Mesenchymal stem cell (in vitro differentiated cells and primary cell): Measurements from ENCODE around the gene NUP107.

ENCODE experiments used
- DNase-seq: peaks from one replicate; pipeline ENCODE4 v3.0.0-alpha.2; 2013
- H2AFZ ChIP-seq: one replicate; pipeline ENCODE4 v1.6.1; 2013; ENCODE audit warnings: low read depth, mild to moderate bottlenecking, control low read depth, inconsistent platforms, low read length, moderate library complexity
- H2AK5ac ChIP-seq: 2 replicates; pipeline ENCODE4 v1.6.1; 2013; ENCODE audit warnings: low read length, moderate library complexity, mild to moderate bottlenecking, inconsistent platforms; ENCODE audit not compliant: severe bottlenecking
- H2BK120ac ChIP-seq: one replicate; pipeline ENCODE4 v1.6.1; 2013; ENCODE audit warnings: low read depth, mild to moderate bottlenecking, inconsistent platforms, low read length, moderate library complexity
- H2BK12ac ChIP-seq, 2 experiments: one replicate each; pipeline ENCODE4 v1.6.1; 2013; ENCODE audit warnings: inconsistent platforms in 2 of 2, low read length in 2 of 2, mild to moderate bottlenecking in 2 of 2, moderate library complexity in 2 of 2, control low read depth in 1 of 2
- H2BK15ac ChIP-seq: one replicate; pipeline ENCODE4 v1.6.1; 2013; ENCODE audit warnings: mild to moderate bottlenecking, low read depth, inconsistent platforms; ENCODE audit not compliant: poor library complexity, severe bottlenecking
- H2BK5ac ChIP-seq: 2 replicates; pipeline ENCODE4 v1.6.1; 2013; ENCODE audit warnings: low read depth, mild to moderate bottlenecking, low read length, control low read depth, inconsistent platforms; ENCODE audit not compliant: poor library complexity, severe bottlenecking
- H3K14ac ChIP-seq, 2 experiments: one replicate each; pipeline ENCODE4 v1.6.1; 2013; ENCODE audit warnings: inconsistent platforms in 2 of 2, low read length in 2 of 2, control low read depth in 1 of 2, mild to moderate bottlenecking in 1 of 2, moderate library complexity in 1 of 2
- H3K18ac ChIP-seq, 2 experiments: one replicate each; pipeline ENCODE4 v1.6.1; 2013; ENCODE audit warnings: inconsistent platforms in 2 of 2, low read length in 2 of 2, control low read depth in 1 of 2, low read depth in 1 of 2, mild to moderate bottlenecking in 1 of 2
- H3K23ac ChIP-seq, 2 experiments: one replicate each; pipeline ENCODE4 v1.6.1; 2013; ENCODE audit warnings: inconsistent platforms in 2 of 2, low read length in 2 of 2, mild to moderate bottlenecking in 2 of 2, moderate library complexity in 2 of 2, control low read depth in 1 of 2
- H3K27ac ChIP-seq: 2 replicates; pipeline ENCODE4 v1.5.1; 2013; ENCODE audit warnings: mild to moderate bottlenecking, moderate library complexity, low read length, control low read depth, inconsistent platforms; ENCODE audit not compliant: poor library complexity, severe bottlenecking
- H3K27me3 ChIP-seq, 2 experiments: 2 replicates each; pipeline versions ENCODE4 v1.6.1 to v1.7.0; 2013; ENCODE audit warnings: low read length in 2 of 2, mild to moderate bottlenecking in 2 of 2, moderate library complexity in 2 of 2, control low read depth in 1 of 2, inconsistent platforms in 1 of 2; ENCODE audit not compliant: control insufficient read depth in 1 of 2, insufficient read depth in 1 of 2
- H3K36me3 ChIP-seq, 2 experiments: 2 replicates each; pipeline versions ENCODE4 v1.6.1 to v1.7.0; 2013; ENCODE audit warnings: low read length in 2 of 2, control low read depth in 1 of 2, inconsistent platforms in 1 of 2, low read depth in 1 of 2, mild to moderate bottlenecking in 1 of 2; ENCODE audit not compliant: insufficient read depth in 2 of 2, control insufficient read depth in 1 of 2
- H3K4ac ChIP-seq, 2 experiments: one replicate each; pipeline ENCODE4 v1.6.1; 2013; ENCODE audit warnings: inconsistent platforms in 2 of 2, low read length in 2 of 2, mild to moderate bottlenecking in 2 of 2, moderate library complexity in 2 of 2, control low read depth in 1 of 2, low read depth in 1 of 2
- H3K4me1 ChIP-seq: 2 replicates; pipeline ENCODE4 v1.6.1; 2013; ENCODE audit warnings: low read depth, low read length, control low read depth; ENCODE audit not compliant: control insufficient read depth, insufficient read depth
- H3K4me2 ChIP-seq: 2 replicates; pipeline ENCODE4 v1.6.1; 2013; ENCODE audit warnings: low read length, mild to moderate bottlenecking, inconsistent platforms; ENCODE audit not compliant: poor library complexity, severe bottlenecking
- H3K4me3 ChIP-seq, 2 experiments: 2 replicates each; pipeline versions ENCODE4 v1.5.1 to v1.7.0; 2013; ENCODE audit warnings: low read length in 2 of 2, mild to moderate bottlenecking in 2 of 2, control low read depth in 1 of 2, low read depth in 1 of 2; ENCODE audit not compliant: insufficient read depth in 1 of 2
- H3K79me1 ChIP-seq: replicated peaks from 2 replicates; pipeline ENCODE4 v1.6.1; 2013; ENCODE audit warnings: mild to moderate bottlenecking, control low read depth, low read length, inconsistent platforms; ENCODE audit not compliant: poor library complexity, severe bottlenecking
- H3K9ac ChIP-seq: 2 replicates; pipeline ENCODE4 v1.7.0; 2013; ENCODE audit warnings: mild to moderate bottlenecking, low read length, moderate library complexity
- H3K9me3 ChIP-seq: 2 replicates; pipeline ENCODE4 v1.7.0; 2013; ENCODE audit warnings: mild to moderate bottlenecking, low read length; ENCODE audit not compliant: control insufficient read depth
- H4K8ac ChIP-seq: one replicate; pipeline ENCODE4 v1.6.1; 2013; ENCODE audit warnings: inconsistent platforms, mild to moderate bottlenecking, low read length, moderate library complexity
- H4K91ac ChIP-seq: one replicate; pipeline ENCODE4 v1.6.1; 2013; ENCODE audit warnings: mild to moderate bottlenecking, low read length, inconsistent platforms
- WGBS: methylation state at CpG from one replicate; pipeline ENCODE4 v1.1.7; 2013; ENCODE audit warnings: mixed read lengths; 5-methylcytosine and 5-hydroxymethylcytosine counted together

The NUP107 gene

GRCh38 chr12:68745376-68745903, 58.7 kb downstream of the NUP107 start:
- H3K23ac ChIP-seq = no peak overlapping the region
- no peak overlapping the region for H3K14ac ChIP-seq
- no peaks in the 10 kb centered on the region for H3K9me3 ChIP-seq
- H3K4me3 ChIP-seq = peak overlapping the region in 1 of 2 experiments; percentile 94
- no peak overlapping the region for H3K18ac ChIP-seq
- H2BK12ac ChIP-seq = no peak overlapping the region
- no peak overlapping the region for H2BK5ac ChIP-seq
- peaks cover 10% of the 10 kb centered on the region for H3K79me1 ChIP-seq
- H2BK15ac ChIP-seq = no peak overlapping the region
- peak overlapping the region; percentile 31 for H3K27ac ChIP-seq
- no peak overlapping the region for H4K91ac ChIP-seq
- H2AFZ ChIP-seq = no peak overlapping the region
- H2BK120ac ChIP-seq = no peak overlapping the region
- H4K8ac ChIP-seq = peak overlapping the region; percentile 59
- H3K4ac ChIP-seq = no peak overlapping the region
- DNase-seq = no peak
- H3K27me3 ChIP-seq = no peaks in the 10 kb centered on the region
- H2AK5ac ChIP-seq = no peak overlapping the region
- peaks cover 4% of the 10 kb centered on the region for H3K4me1 ChIP-seq
- WGBS = 87% methylated on average over 6 of the region's 9 CpGs
- H3K36me3 ChIP-seq = peaks cover 2 to 17% of the 10 kb centered on the region in 2 experiments
- H3K4me2 ChIP-seq = peak overlapping the region; percentile 90
- peak overlapping the region; percentile 90 for H3K9ac ChIP-seq

- H3K4me3 ChIP-seq = peak within 1 kb of the TSS; percentile 79 to 94
- peak within 1 kb of the TSS; percentile 90 for H3K9ac ChIP-seq
- under 1% methylated on average over 52 of the region's 52 CpGs for WGBS
- peak within 1 kb of the TSS; percentile 39 for H3K27ac ChIP-seq
- H3K4ac ChIP-seq = peak within 1 kb of the TSS in 1 of 2 experiments; percentile 71
- H3K23ac ChIP-seq = peak within 1 kb of the TSS in 1 of 2 experiments; percentile 24
- peaks cover 12% of the 10 kb centered on the region for H3K79me1 ChIP-seq
- H3K4me1 ChIP-seq = peaks cover 4% of the 10 kb centered on the region
- H3K18ac ChIP-seq = peak within 1 kb of the TSS; percentile 73 to 76
- peak within 1 kb of the TSS; percentile 49 for H2AFZ ChIP-seq
- H4K8ac ChIP-seq = peak within 1 kb of the TSS; percentile 60
- H2BK5ac ChIP-seq = no peak within 1 kb of the TSS
- peak within 1 kb of the TSS in 1 of 2 experiments; percentile 50 for H3K14ac ChIP-seq
- peak; percentile 90 for DNase-seq
- peaks cover 4 to 23% of the 10 kb centered on the region in 2 experiments for H3K36me3 ChIP-seq
- peak within 1 kb of the TSS; percentile 90 for H3K4me2 ChIP-seq
- H2BK12ac ChIP-seq = no peak within 1 kb of the TSS
- peak within 1 kb of the TSS; percentile 66 for H4K91ac ChIP-seq
- no peaks in the 10 kb centered on the region for H3K27me3 ChIP-seq
- H2BK15ac ChIP-seq = peak within 1 kb of the TSS; percentile 6
- H2BK120ac ChIP-seq = no peak within 1 kb of the TSS
- no peaks in the 10 kb centered on the region for H3K9me3 ChIP-seq
- H2AK5ac ChIP-seq = no peak within 1 kb of the TSS
Measured at GRCh38 chr12:68745904-68746571, 59.3 kb downstream of the NUP107 start, which contains the start of gene SLC35E3. SLC35E3 (plus strand) TSS chr12:68746176; CDS start chr12:68746378, 202 bp downstream.

- Histone ChIP-seq H3K27me3 (no peaks in the 10 kb centered on the region), H3K4me1 (peaks cover 4% of the 10 kb centered on the region), H3K79me1 (peaks cover 12% of the 10 kb centered on the region), H3K9me3 (no peaks in the 10 kb centered on the region), H2BK5ac (no peak overlapping the region), H3K4ac (peak overlapping the region in 1 of 2 experiments; percentile 71), H3K4me2 (peak overlapping the region; percentile 90), H3K27ac (peak overlapping the region; percentile 39), H2BK120ac (no peak overlapping the region), H2AK5ac (no peak overlapping the region), H3K18ac (peak overlapping the region in 1 of 2 experiments; percentile 73), H2AFZ (peak overlapping the region; percentile 49), H3K23ac (peak overlapping the region in 1 of 2 experiments; percentile 24), H3K9ac (peak overlapping the region; percentile 90), H2BK12ac (no peak overlapping the region), H3K36me3 (peaks cover 4 to 20% of the 10 kb centered on the region in 2 experiments), H3K14ac (no peak overlapping the region), H3K4me3 (peak overlapping the region; percentile 79 to 94), H2BK15ac (no peak overlapping the region), H4K8ac (no peak overlapping the region), H4K91ac (no peak overlapping the region)
- peak; percentile 82 for DNase-seq
- 5% methylated on average over 12 of the region's 15 CpGs for WGBS
Measured at GRCh38 chr12:68746572-68747180, 59.9 kb downstream of the NUP107 start.

- no peak overlapping the region for H3K23ac ChIP-seq
- no peak overlapping the region for H2BK12ac ChIP-seq
- no peak overlapping the region for H2AK5ac ChIP-seq
- peaks cover 7 to 38% of the 10 kb centered on the region in 2 experiments for H3K36me3 ChIP-seq
- H3K27me3 ChIP-seq = no peaks in the 10 kb centered on the region
- H3K4me2 ChIP-seq = no peak overlapping the region
- H3K27ac ChIP-seq = no peak overlapping the region
- no peak overlapping the region for H4K8ac ChIP-seq
- peaks cover 12% of the 10 kb centered on the region for H3K79me1 ChIP-seq
- H3K9me3 ChIP-seq = no peaks in the 10 kb centered on the region
- no peak overlapping the region for H2AFZ ChIP-seq
- H2BK15ac ChIP-seq = no peak overlapping the region
- no peak overlapping the region for H3K18ac ChIP-seq
- H3K4ac ChIP-seq = no peak overlapping the region
- no peak overlapping the region for H2BK120ac ChIP-seq
- no peak overlapping the region for H3K14ac ChIP-seq
- H3K4me1 ChIP-seq = peaks cover 4% of the 10 kb centered on the region
- H4K91ac ChIP-seq = no peak overlapping the region
- WGBS = 98% methylated on average over 3 of the region's 3 CpGs
- H2BK5ac ChIP-seq = no peak overlapping the region
- no peak overlapping the region for H3K4me3 ChIP-seq
- no peak overlapping the region for H3K9ac ChIP-seq
- no peak for DNase-seq
Measured at GRCh38 chr12:68749443-68749842, 62.7 kb downstream of the NUP107 start.
